Dermis microvascular lymphatic vessel endothelial cell (primary cell): Measurements from ENCODE around the gene RAB7B. TPM values are rescaled to one million over a fixed set of nuclear protein-coding genes. Genes with fewer than 3 reads are reported as not detected.
A peak's percentile ranks its signal among the peaks of the same experiment; 100 is the strongest.
"Not testable (repeated sequence)": the region's sequence is repeated elsewhere in the genome, so short reads cannot be mapped to it uniquely, and the experiment has no call there.

Source experiments
- DNase-seq, 2 donors: peaks; one replicate each; pipeline versions ENCODE4 v3.0.0 to v3.0.0-alpha.2; 2010; ENCODE audit warnings: low read depth in 2 of 2
- total RNA-seq: library from RNA; depleted of rRNA; stranded (reverse); fragments of >200 nt; gene quantifications from 2 replicates; pipeline ENCODE4 v1.2.1, GENCODE V29; 2014

Gene RAB7B
- total RNA-seq, 1 donor from 2014 or later, result not detected

GRCh38 chr1:205996641-205997040 is 6.6 kb downstream of the RAB7B start:
- not testable (repeated sequence) for DNase-seq

- no peak for DNase-seq
Measured at GRCh38 chr1:205994346-205994745, 8.8 kb downstream of the RAB7B start.

DNA sequence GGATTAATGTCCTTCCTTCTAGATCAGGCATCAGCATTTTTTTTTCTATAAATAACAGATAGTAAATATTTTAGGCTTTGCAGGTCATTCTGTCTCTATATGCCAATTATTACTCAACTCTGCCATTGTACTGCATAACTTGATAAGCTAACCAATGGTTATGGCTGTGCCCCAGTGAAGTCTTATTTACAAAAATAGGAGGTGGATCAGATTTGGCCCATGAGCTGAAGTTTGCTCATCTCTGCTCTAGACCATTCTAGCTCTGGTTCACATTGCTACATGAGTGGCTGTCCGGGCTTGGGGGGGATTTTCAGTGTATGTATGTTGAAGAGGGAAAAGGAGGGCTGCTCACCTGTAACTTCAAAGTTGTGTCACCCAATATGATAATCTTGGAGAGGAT is 10.1 kb downstream of the RAB7B start:
- DNase-seq, result no peak

- DNase-seq, result no peak
Measured at GRCh38 chr1:205992218-205992882, 10.8 kb downstream of the RAB7B start.

DNA sequence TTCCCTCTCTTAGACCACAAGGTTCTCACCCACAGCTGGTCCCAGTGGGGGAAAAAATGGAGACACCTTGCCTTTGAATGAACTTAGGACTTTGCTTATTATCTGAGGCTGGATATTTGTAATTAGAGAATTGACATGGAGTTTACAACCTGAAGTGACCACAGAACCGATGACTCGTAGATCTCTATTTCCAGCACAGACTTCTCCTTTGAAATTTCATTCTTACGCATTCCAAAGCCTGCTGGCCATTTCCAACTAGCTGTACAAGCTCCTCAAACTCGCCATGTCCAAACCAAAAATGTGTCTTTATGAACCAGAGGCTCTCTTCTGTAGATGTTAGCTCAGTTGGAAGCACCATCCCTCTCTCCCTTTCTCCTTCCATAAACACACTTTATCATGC is 12.0 kb downstream of the RAB7B start:
- no peak for DNase-seq

DNA sequence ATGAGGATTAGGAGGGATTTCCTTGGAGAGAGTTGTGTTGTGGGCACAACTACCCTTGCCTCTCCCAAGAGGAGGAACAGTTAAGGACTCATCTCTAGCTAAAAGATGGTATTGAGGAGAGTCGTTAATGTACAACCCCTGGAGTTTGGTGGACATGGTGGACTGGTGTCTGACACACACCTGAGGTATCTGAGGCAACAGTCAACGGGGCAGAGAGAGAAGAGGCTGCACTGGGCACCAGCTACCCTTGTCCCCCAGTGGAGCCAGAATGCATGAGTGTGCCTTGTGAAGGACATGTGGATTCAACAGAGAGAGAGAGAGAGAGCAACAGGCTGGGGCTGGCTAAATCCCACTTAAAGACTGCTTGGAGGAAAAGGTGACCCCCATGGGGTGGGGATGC is 13.0 kb downstream of the RAB7B start:
- no peak for DNase-seq

DNA sequence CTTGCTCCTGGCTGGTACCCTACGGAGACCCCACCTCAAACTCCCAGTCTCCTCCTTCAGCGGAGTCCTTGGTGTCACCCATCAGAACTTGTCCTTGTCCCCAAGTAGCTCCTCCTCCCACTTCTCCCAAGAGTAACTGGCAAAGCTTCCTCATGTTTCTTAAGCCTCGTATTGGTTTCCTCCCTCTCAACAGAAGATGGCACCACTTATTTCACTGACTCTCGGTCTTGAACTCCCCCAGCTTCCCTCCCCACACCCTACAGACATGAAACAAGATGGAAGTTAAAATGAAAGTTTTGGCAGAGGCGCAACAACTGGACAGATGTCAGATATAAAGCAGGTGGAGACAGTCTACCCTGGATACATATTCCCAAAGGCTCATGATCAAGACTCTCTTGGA is 13.4 kb downstream of the RAB7B start:
- no peak for DNase-seq

DNA sequence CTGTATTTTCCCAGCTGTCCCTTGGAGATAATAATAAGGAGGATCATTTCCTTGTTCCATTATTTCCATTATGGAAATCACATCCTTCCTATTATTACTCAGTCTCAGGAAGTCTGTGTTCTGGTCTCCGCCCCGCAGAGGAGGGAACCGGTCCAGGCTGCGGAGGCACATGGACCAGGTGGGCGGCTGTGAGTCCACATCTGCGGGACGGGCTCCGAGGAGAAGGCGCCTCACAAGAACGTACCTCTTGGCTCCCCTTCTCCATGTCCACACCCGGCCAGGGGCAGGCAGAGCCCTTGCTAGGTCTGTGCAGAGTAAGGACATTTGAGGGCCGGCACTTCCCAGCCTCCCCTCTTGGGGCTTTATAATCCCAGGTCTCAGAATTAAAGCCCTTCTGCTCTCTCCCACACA is 14.6 kb downstream of the RAB7B start:
- DNase-seq, result peak in 1 of 2 donors; percentile 66

DNA sequence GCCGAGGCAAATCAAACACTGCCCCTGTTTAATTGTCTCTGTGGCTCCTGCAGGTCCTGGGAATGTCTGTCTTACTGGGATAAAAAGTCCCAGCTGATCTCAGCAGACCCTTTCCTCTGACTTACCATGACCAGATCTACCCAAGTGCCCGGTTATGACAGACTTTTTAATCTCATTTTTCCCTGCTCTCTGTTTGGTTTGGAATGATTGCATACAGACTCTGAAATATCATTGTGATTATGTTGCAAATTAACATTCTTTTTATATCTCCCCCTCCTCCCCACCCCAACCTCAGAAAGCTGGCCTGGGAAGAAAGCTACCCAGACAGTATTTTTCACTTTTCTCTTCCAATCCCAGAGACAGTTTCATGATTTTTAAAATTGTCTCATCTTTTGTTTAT is 16.3 kb downstream of the RAB7B start:
- DNase-seq, result no peak

GRCh38 chr1:205986292-205986691 is 16.9 kb downstream of the RAB7B start:
- no peak for DNase-seq

GRCh38 chr1:205985330-205986005 is 17.7 kb downstream of the RAB7B start:
- no peak for DNase-seq

DNA sequence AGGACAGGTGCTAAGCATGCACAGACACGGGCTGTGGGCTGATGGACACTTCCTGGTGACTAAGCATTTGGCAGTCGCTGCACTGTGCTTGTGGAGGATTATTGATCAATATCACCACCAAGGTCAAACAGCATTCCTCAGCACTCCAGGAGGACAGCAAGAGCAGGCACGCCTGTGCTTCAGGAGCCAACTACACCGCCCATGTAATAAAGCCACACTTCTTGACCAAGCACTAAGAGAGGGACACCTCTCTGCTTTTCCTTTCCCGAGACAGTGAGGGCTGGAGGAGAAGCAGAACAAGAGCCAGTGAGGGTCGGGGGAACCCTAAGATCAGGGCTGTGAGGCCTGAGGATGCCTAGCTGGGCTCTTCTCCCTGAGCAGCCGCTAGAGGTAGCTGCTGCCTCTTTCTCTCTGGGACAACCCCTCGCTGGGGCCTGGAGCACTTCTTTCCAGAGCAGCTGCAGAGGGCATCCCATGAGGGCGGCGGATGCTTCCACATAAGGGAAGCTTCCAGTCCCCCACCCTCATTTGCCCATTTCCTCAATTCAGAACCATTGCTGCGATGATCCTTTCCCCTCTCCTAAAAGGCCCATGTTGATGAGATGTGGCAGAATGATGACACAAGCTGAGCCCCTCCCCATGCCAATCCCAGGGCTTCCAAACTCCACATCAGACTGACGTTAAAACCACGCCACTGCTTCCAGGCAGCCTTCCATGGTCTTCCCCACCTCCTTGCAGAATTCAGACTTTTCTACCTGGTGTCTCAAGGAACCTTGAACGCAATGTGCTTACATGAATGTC is 19.1 kb downstream of the RAB7B start:
- peak; percentile 29 to 66 for DNase-seq

GRCh38 chr1:205981257-205981656 is 21.9 kb downstream of the RAB7B start:
- DNase-seq, result no peak

DNA sequence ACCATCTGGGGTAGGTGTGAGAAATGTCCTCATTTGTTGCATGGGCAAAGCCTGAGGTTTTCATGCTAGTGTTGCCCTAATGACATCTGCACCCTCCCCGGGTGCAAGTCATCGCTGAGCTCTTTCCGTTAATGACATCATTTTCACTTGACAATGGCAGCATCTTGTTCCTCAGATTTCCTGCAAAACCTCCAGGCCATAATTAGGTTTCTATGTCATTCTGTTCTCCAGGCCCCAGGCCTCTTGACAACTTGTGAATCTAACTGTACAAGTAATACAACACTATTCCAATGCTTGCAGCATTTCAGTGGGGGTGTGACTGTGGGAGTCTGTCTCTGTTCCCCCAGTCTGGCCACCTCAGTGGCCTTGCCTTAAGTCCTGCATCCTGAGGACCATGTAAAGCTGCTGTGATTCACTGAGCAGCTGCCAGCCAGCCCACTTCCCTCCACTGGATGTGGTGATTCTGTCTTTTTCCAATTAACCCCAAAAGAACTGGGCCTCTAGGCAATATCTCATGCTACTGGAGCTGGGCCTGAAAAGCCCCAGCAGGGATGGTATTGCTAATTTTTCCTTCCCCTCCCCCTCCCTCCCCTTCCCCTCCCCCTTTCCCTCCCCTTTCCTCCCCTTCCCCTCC is 22.8 kb downstream of the RAB7B start:
- DNase-seq, result peak in 1 of 2 donors; percentile 54

GRCh38 chr1:205979301-205979700 is 23.9 kb downstream of the RAB7B start:
- no peak for DNase-seq

- no peak for DNase-seq
Measured at GRCh38 chr1:205978676-205979075, 24.5 kb downstream of the RAB7B start.

GRCh38 chr1:205977402-205978014 is 25.7 kb downstream of the RAB7B start:
- DNase-seq, result peak; percentile 62 to 81

- no peak for DNase-seq
Measured at GRCh38 chr1:205976708-205977401, 26.3 kb downstream of the RAB7B start.

GRCh38 chr1:205976036-205976435 is 27.2 kb downstream of the RAB7B start:
- DNase-seq, result no peak

GRCh38 chr1:205975387-205975998 is 27.7 kb downstream of the RAB7B start:
- no peak for DNase-seq
